Activated CD4-positive, alpha-beta T cell treated with anti-CD3 and anti-CD28 coated beads, Interleukin-2, amount 50 U/mL, for 1 hour (primary cell): ENCODE measurements around the gene SCYL3.
"Not testable (repeated sequence)": the region's sequence is repeated elsewhere in the genome, so short reads cannot be mapped to it uniquely, and the experiment has no call there.

Source experiments
- DNase-seq: peaks from one replicate; pipeline ENCODE4 v3.0.0-alpha.2; 2020

Gene SCYL3

GRCh38 chr1:169893645-169894423 lies at the start of gene SCYL3:
TSS of gene SCYL3 (minus strand) at chr1:169893896. CDS start at chr1:169888840, 5,056 bp downstream.
- DNase-seq: peak; percentile 83

GRCh38 chr1:169941982-169942830 lies 48.5 kb upstream of the SCYL3 start:
- no peak for DNase-seq

- no peak for DNase-seq
These were observed 40.5 kb upstream of the SCYL3 start for GRCh38 chr1:169933984-169934725.

DNA sequence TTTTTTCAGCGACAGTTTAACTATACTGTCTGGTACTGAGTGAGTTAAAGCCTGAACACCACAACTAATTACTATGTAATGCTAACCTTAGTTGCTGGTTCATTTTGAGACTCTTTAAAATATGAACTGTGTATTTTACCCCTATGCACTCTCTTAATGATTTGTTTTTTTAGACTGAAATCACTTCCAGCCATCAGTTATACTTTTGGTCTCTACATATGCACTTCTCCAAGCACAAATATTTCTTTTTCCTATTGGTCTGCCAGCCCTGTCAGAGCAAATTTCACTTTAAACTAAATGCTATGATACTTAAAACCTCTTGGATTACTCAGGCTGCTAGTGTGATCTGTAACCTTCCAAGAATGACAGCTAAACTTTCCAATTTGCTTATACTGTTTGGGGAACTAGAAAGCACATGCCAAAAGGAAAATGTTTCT lies 38.1 kb upstream of the SCYL3 start:
- DNase-seq: no peak

- DNase-seq: no peak
These were observed 35.5 kb upstream of the SCYL3 start for GRCh38 chr1:169929210-169929526.

- no peak for DNase-seq
These were observed 34.9 kb upstream of the SCYL3 start for GRCh38 chr1:169928438-169929209.

DNA sequence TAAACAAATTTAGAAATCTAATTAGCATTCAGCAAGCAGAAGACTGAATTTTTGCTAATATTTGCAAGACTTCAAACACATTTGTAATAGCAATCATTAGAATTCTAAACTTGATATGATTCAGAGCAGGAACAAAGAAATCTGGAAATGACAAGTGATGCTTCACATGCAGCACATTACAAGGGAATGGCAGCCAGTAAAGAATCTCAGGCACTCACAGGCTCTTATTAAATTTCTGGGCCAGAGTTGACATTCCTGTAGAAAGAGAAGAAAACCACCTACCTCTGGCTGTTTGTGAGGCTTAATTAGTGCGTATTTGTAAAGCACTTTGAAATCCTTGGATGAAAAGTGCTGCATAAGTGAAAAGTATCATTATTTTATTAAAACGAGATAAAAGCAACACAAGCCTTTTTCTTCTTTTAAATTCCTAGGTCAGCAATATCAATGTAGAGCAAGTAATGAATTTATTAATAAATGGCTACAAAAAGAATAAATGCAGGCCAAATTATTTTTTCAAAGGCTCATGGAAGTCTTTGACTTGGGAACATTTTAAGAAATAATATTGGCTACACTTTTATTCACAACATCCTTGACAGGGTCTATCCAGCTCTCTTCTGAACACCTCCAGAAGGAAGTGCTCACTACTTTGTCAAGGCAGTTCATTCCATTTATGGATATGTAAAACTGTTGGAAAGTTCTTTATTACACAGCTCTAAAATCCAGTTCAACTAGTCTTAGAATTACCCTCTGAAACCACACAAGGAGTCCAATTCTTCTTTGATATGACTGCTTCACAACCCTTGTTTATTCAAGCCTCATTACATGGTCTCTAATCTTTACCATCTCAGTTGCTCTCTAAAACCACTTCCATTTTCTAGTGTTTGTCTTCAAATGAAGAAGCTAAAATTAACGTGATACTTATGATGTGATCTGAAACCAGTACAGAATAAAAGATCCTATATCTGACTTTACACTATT lies 32.1 kb upstream of the SCYL3 start:
- no peak for DNase-seq

- no peak for DNase-seq
These were observed 31.1 kb upstream of the SCYL3 start for GRCh38 chr1:169924829-169925228.

DNA sequence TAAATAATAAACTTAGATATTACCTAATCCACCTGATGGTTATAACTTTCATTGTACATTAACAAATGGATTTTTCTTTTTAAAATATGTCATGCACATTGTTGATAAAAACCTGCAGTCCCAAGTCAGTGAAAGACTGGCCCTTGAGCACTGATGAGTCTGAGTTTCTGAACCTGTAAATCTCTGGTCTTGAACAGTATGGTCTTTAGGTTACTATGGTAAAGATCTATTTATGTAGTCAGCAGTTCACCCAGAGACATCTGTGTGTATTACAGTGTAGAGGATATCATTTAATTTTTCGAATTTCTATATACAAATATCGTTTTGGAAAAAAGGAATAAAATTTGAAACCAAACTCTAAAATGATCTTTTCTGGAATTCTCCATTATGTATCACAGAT lies 30.4 kb upstream of the SCYL3 start:
- DNase-seq: no peak

- no peak for DNase-seq
These were observed 27.4 kb upstream of the SCYL3 start for GRCh38 chr1:169921080-169921479.

- no peak for DNase-seq
These were observed 25.2 kb upstream of the SCYL3 start for GRCh38 chr1:169918927-169919326.

DNA sequence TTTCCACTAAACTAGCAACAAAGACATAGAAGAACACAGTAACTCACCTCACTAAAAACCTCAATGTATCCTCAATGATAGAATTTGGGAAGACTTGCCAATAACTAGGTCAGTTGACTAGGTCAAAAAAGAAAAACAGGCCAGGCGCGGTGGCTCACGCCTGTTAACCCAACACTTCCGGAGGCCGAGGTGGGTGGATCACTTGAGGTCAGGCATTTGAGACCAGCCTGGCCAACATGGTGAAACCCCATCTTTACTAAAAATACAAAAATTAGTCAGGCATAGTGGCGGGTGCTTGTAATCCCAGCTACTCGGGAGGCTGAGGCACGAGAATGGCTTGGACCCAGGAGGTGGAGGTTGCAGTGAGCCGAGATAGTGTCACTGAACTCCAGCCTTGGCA lies 24.5 kb upstream of the SCYL3 start:
- not testable (repeated sequence) for DNase-seq

DNA sequence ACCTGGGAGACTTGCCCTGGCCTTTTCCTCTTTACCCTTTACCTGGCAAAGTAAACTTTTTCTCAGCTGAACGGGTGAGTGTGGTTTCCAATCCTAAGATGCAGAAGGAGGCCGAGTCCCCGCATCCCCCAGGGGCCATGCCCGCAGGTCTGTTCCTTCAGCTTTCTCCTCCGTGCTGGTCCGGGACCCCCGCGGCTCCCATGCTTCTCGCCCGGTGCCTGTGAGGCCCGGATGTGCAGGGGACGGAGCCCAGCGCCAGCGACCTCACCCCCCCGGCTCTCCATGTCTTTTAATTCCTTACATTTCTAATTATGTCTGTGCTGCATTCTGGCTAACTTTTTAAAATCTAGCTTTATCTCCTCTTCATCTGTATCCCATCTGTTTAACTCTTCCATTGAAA lies 21.5 kb upstream of the SCYL3 start:
- no peak for DNase-seq

GRCh38 chr1:169914531-169914930 lies 20.8 kb upstream of the SCYL3 start:
- no peak for DNase-seq

DNA sequence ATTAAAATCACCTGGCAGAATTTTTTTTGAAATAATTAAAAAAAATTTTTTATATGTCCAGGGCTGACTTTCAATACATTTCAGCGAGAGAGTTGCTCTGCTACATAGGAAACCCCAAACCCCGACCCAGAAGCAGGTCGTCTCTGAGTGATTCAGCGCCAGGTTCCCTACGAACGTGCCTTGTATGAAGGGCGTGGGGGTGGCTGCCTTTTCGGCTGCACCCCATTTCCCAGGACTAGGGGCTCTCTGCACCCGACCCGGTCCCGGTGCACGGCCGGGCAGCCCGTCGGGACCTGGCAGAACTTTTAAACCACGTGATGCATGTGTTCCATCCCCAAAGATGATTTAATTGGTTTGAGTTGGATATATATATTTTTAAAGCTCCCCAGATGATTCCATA lies 15.8 kb upstream of the SCYL3 start:
- no peak for DNase-seq

DNA sequence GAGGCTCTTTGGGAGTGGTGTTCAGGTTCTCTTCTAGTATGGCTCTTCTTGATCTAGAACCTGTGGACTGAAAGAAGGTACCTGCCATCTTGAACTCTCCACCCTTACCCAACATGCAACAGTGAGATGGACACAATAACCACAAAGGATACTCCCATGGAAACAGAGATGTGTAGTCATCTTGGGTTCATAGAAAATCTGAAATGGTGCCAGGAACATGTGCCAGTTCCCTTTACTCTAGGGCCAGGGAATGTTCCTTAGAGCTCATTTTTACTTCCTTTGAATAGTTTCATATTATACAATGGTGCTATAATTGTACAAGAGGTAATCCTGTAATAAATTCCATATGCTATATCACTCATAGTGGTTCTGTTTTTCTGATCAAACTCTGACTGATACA lies 13.2 kb upstream of the SCYL3 start:
- DNase-seq: no peak

DNA sequence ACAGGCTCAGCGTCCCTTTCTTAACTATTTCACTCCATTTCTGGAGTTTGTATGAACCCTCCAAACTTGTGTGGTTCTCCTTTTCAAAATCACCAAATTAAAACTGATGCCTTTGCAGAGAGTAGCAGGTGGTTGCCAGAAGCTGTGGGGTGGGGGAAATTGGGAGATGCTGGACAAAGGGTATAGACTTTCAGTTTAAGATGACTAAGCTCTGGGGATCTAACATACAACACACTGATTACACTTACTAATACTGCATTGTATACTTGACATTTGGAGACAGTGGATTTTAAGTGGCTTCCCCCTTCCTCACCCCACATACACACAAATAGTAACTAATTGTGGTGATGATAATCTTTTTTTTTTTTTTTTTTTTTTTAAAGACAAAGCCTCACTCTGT lies 11.1 kb upstream of the SCYL3 start:
- no peak for DNase-seq

- DNase-seq: no peak
These were observed 9.1 kb upstream of the SCYL3 start for GRCh38 chr1:169902751-169903150.

DNA sequence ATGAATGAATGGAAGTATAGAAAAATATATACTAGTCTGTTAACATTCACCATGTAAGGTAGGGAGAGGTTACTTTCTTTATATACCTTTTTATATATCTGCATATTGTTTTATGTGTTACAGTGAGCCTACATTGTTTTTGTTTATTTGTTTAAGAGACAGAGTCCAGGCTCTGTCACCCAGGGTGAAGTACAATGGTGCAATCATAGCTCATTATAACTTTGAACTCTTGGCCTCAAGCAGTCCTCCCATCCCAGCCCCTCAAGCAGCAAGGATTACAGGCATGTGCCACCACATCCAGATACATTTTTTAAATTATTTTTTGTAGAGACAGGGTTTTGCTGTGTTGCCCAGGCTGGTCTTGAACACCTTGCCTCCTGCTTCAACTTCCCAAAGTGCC lies 7.4 kb upstream of the SCYL3 start:
- DNase-seq: no peak

DNA sequence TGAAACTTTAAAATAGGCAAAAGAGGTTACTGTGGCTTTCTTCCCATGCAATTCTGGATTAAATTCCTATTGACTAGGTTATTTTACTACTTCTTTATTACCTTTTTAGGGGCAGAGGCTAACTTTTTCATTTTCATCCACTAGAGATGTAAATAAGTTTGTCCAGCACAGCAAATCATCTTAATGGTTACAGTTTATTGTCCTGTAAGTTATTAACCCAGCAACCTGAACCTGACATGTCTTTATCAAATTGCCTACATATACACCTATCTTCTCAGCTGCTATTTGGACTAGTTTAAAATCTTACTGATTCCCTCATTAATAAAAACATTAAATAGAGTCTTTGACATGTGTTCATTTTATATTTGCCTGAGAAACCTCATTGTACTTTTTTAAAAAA lies 6.9 kb upstream of the SCYL3 start:
- no peak for DNase-seq

DNA sequence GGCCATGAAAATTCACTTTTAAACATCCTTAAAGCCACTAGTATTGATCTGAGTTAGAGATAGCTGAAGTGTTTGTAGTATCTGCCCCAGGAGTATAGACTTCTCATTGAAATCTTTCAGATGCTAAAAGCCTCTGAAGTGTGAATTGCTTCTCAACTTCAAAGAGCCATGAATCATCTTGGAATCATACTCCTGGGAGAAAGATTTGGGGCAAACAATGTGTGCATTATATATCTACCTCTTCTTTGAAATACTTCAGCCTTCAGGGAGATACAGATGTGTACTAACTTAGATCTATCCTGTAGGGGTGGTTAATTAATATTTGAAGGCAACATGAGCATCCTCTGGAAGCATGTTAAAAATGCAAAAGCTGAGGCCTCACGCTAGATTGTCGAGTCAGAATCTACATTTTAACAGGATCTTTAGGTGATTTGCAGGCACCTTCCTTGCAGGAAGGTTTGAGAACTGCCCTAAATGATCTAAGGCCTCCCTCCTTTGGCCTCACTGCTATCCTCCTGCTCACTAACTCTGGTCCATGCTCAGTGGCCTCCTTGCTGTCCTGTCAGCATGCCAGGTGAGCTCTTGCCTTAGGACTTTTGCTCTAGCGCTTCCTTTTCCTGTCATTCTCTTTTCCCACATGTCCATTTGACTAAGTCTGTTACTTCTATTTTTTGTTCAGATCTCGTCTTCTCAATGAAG lies 6.0 kb upstream of the SCYL3 start:
- DNase-seq: no peak
